Mammary epithelial cell (primary cell): Measurements from ENCODE around the gene TTC3.

Source experiments
- EZH2 ChIP-seq: IDR thresholded peaks from 2 replicates; pipeline ENCODE4 v1.6.1; 2012; ENCODE audit warnings: low read length, inconsistent platforms, borderline replicate concordance
- TF ChIP-seq, protein P1 (sequence below), 2 donors: IDR thresholded peaks in 1 of 2; conservative IDR thresholded peaks in 1 of 2; 2 replicates each; pipeline ENCODE4 v1.5.1; 2011 to 2012; ENCODE audit warnings: inconsistent platforms in 2 of 2, low read length in 2 of 2, mild to moderate bottlenecking in 2 of 2, control low read depth in 1 of 2, low read depth in 1 of 2; ENCODE audit not compliant: insufficient read depth in 1 of 2; ENCODE audit errors: extremely low read depth in 1 of 2

DNA sequence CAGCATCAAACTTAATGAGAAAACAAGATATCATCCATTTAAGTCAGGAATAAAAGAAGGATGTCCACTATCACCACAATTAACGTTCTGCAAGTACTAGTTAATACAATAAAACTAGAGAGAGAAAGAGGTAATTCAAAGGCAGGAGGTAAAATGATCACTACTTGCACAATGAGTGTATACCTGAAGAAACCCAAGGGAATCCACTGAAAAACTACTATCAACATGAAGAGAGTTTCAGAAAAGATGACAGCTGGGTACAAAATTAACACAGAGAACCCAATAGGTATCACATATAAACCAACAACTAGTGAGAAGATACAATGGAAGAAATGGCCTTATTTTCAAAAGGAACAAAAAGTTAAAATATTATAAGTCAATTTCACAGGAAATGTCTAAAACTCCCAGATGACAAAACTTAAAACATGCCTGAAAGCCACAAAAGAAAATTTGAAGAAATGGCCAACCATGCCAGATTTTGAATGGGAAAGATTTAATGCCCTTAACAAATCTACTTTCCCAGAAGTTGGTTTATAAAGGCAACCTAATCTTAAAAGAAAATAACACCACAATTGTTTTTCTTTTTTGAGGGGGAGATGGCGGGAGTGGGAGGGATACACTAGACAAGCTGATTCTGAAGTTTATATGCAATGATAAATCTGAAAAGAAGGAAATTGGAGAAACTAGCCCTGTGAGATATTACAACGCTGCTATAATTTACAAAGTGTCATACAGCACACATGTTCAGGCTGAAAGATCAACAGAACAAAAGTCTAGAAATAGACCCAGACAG lies 176.3 kb downstream of the TTC3 start:
- TF ChIP-seq, protein P1, sequence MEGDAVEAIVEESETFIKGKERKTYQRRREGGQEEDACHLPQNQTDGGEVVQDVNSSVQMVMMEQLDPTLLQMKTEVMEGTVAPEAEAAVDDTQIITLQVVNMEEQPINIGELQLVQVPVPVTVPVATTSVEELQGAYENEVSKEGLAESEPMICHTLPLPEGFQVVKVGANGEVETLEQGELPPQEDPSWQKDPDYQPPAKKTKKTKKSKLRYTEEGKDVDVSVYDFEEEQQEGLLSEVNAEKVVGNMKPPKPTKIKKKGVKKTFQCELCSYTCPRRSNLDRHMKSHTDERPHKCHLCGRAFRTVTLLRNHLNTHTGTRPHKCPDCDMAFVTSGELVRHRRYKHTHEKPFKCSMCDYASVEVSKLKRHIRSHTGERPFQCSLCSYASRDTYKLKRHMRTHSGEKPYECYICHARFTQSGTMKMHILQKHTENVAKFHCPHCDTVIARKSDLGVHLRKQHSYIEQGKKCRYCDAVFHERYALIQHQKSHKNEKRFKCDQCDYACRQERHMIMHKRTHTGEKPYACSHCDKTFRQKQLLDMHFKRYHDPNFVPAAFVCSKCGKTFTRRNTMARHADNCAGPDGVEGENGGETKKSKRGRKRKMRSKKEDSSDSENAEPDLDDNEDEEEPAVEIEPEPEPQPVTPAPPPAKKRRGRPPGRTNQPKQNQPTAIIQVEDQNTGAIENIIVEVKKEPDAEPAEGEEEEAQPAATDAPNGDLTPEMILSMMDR (conservative IDR thresholded peaks at IDR 0.05 in 1 of 2, IDR thresholded peaks at IDR 0.05 in 1 of 2; ENCODE audit: extremely low read depth in 1 of 2, insufficient read depth in 1 of 2, low read depth in 1 of 2, low read length in 2 of 2) = no peak
- no peak for TF ChIP-seq EZH2
